GM12801 (cell line): ENCODE measurements around the gene IPO4.

ENCODE experiments used
- CTCF ChIP-seq: IDR thresholded peaks from one replicate; pipeline ENCODE4 v1.5.1; 2011; ENCODE audit warnings: control low read depth; ENCODE audit not compliant: insufficient read length; ENCODE audit errors: extremely low read depth

IPO4 gene

GRCh38 chr14:24189460-24189859 is 844 bp upstream of the IPO4 start:
- no peak for TF ChIP-seq CTCF

GRCh38 chr14:24189059-24189375 is 401 bp upstream of the IPO4 start:
- TF ChIP-seq CTCF, result no peak

GRCh38 chr14:24187539-24187915 is 1.1 kb downstream of the IPO4 start:
- no peak for TF ChIP-seq CTCF

- no peak for TF ChIP-seq CTCF
These were observed 1.6 kb downstream of the IPO4 start for GRCh38 chr14:24186831-24187538.

GRCh38 chr14:24185741-24186140 is 2.9 kb downstream of the IPO4 start:
- TF ChIP-seq CTCF, result no peak

GRCh38 chr14:24185026-24185425 is 3.6 kb downstream of the IPO4 start:
- TF ChIP-seq CTCF, result no peak

- no peak for TF ChIP-seq CTCF
These were observed 4.3 kb downstream of the IPO4 start for GRCh38 chr14:24184104-24184970.
